PC-9 (cell line): Measurements from ENCODE around the gene WIPF1.

Source experiments
- EZH2 ChIP-seq: fragments of 200-600 bp; sonication (generic); IDR thresholded peaks from 2 replicates; pipeline ENCODE4 v1.8.0; 2017; ENCODE audit warnings: antibody characterized with exemption, low read depth
- TF ChIP-seq, protein P1 (sequence below): fragments of 200-600 bp; sonication (generic); conservative IDR thresholded peaks from 2 replicates; pipeline ENCODE4 v1.6.1; 2017; ENCODE audit warnings: mixed run types, antibody characterized with exemption, mild to moderate bottlenecking, moderate library complexity

- TF ChIP-seq, protein P1, sequence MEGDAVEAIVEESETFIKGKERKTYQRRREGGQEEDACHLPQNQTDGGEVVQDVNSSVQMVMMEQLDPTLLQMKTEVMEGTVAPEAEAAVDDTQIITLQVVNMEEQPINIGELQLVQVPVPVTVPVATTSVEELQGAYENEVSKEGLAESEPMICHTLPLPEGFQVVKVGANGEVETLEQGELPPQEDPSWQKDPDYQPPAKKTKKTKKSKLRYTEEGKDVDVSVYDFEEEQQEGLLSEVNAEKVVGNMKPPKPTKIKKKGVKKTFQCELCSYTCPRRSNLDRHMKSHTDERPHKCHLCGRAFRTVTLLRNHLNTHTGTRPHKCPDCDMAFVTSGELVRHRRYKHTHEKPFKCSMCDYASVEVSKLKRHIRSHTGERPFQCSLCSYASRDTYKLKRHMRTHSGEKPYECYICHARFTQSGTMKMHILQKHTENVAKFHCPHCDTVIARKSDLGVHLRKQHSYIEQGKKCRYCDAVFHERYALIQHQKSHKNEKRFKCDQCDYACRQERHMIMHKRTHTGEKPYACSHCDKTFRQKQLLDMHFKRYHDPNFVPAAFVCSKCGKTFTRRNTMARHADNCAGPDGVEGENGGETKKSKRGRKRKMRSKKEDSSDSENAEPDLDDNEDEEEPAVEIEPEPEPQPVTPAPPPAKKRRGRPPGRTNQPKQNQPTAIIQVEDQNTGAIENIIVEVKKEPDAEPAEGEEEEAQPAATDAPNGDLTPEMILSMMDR: no peak
- no peak for TF ChIP-seq EZH2
These were observed 43.6 kb upstream of the WIPF1 start for GRCh38 chr2:174641168-174641567.
